HS-5 (cell line): ENCODE data around the gene CNIH1.
"Not testable (repeated sequence)": the region's sequence is repeated elsewhere in the genome, so short reads cannot be mapped to it uniquely, and the experiment has no call there.

Experiments used
- DNase-seq: peaks from one replicate; pipeline ENCODE4 v3.0.0-alpha.2; 2012; ENCODE audit warnings: low read depth

Gene CNIH1

DNA sequence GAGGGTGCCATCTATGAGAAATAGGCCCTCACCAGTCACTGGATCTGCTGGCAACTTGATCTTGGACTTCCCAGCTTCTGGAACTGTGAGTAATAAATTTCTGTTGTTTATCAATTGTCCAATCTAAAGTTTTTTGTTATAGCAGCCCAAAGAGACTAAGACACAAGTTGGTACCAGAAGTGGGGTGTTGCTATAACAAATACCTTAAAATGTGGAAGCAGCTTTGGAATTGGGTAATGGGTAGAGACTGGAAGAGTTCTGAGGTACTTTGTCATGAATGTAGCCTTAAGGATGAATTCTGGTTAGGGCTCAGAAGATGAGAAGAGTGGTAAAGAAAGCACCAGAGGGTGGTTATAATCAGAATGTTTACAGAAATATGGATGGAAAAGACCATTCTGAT is 26.1 kb upstream of the CNIH1 start:
- no peak for DNase-seq

DNA sequence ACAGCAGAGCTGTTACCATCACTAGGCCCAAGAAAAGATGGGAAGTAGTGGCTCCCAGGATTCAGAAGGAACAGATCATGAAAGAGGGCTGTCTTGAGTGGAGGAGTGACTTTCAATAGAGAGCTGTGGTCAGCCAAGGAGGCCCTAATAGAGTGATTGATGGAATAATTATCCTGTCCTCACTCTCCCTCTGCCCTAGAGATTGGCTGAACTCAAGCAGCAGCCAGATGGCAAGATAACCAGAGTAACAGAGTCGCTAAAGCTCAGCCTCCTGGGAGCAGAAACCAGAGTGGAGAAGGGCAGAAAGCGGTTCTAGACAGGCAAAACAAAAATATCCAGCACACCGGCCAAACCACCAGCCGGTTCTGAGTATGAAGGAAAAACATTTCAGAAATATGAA is 24.5 kb upstream of the CNIH1 start:
- no peak for DNase-seq

DNA sequence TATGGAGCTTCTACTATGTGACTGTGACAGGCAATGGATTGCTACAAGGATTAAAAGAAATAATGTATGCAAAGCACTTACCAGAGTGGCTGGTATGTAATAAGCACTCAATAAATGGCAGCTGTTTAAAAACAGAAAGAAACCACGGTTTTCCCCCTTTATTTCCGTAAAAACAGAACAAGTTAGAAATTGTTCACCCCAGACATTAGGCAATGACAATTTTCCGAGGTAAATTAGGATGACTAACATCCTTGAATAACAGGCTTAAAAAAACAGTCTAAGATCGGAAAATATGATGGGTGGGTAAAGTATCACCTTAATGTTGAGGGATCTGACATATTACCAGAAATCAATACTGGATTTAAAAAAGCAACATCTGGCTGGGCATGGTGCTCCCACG is 20.9 kb upstream of the CNIH1 start:
- DNase-seq, result no peak

DNA sequence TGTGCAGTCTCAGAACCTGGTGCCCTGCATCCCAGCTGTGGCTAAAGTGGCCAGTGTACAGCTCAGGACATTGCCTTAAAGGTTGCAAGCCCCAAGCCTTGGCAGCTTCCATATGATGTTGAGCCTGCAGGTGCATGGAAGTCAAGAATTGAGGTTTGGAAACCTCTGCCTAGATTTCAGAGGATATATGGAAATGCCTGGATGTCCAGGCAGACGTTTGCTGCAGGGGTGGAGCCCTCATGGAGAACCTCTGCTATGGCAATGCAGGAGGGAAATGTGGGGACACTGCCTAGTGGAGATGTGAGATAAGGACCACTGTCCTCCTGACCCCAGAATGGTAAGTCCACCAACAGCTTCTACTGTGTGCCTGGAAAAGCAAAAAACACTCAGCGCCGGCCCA is 17.9 kb upstream of the CNIH1 start:
- no peak for DNase-seq

DNA sequence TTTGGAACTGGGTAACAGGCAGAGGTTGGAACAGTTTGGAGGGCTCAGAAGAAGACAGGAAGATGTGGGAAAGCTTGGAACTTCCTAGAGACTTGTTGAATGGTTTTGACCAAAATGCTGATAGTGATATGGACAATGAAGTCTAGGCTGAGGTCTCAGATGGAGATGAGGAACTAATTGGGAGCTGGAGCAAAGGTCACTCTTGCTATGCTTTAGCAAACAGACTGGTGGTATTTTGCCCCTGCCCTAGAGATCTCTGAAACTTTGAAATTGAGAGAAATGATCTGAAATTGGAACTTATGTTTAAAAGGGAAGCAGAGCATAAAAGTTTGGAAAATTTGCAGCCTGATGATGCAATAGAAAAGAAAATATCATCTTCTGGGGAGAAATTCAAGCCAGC is 17.4 kb upstream of the CNIH1 start:
- DNase-seq, result not testable (repeated sequence)

DNA sequence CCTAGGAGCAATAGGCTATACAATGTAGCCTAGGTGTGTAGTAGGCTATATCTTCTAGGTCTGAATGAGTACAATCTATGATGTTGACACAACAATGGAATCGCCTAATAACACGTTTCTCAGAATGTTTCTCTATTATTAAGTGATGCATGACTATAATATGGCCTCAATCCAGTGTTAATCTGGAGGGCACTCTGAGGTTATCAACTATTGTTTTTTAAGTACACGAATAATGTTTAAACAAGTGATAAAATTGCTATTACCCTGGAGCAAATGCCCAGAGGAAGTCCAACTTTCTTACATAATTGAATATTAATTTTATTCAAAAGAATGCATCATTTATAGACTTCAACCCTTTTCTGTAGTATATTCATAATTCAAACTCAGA is 16.4 kb upstream of the CNIH1 start:
- no peak for DNase-seq

DNA sequence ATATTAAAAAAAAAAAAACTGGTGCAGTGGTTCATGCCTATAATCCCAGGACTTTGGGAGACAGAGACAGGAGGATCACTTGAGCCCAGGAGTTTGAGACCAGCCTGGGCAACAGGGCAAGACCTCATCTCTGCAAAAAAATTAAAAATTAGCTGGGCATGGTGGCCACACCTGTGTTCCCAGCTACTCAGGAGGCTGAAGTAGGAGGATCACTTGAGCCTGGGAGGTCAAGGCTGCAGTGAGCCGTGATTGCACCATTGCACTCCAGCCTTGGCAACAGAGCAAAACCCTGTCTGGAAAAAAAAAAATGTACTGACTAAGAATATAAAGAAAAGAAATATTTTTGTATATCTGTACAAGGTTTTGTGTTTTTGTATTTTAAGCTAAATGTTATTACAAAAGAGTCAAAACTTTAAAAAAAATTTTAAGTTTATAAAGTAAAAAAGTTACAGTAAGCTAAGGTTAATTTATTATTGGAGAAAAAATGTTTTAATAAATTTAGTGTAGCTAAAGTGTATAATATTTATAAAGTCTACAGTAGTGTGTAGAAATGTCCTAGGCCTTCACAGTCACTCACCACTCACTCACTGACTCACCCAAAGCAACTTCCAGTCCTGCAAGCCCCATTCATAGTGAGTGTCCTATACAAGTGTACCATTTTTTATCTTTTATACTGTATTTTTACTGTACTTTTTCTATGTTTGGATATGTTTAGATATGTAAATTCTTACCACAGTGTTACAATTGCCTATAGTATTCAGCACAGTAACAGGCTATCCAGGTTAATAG is 15.8 kb upstream of the CNIH1 start:
- DNase-seq, result not testable (repeated sequence)

DNA sequence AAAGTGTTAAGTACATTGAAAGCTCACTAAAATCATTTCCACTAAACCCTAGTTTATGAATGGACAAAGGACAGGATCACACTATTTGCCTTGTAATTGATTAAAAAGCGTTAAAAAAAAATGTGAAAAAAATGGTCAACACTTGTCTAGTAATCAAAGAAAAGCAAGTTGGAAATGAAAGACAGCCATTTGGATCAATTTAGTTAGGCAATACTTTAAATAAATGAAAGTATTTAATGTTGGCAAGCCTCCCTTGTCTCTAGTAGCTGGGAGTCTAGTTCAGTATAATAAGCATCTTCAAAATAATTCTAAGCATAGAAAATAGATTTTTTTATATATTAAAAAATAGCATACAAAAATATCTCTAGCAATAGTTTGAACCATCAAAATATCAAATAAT is 14.2 kb upstream of the CNIH1 start:
- DNase-seq, result no peak

DNA sequence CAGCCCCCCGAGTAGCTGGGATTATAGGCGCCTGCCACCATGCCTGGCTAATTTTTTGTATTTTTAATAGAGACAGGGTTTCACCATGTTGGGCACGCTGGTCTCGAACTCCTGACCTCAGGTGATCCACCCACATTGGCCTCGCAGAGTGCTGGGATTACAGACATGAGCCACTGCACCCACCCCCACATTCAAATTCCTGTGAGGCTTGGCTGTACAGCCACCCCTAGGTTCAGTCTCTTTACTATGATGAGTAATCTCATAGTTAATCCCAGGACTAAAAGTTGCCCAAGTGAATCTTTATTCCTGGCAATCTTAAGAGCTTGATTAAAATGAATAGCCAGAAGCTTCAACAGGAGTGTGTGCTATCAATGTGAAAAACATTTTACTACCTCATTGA is 12.8 kb upstream of the CNIH1 start:
- DNase-seq, result not testable (repeated sequence)

DNA sequence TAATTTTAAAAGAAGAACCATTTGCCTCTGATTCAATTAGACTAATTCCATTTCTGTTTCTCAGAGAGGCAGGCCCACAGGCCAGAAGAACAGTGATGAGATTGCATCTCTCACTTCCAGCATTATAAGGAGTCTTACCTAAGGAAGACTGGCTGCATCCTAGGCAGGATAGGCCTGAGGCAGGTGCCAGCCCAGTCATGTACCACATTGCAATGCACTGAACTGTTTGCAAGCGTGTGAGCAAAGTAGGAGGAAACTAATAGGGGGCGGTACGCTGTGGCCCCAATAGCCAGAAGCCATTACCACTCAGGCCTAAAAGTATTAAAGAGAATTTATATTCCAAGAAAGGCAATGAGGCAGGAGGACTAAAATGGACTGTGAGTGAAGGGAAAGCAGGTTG is 12.1 kb upstream of the CNIH1 start:
- DNase-seq, result no peak

DNA sequence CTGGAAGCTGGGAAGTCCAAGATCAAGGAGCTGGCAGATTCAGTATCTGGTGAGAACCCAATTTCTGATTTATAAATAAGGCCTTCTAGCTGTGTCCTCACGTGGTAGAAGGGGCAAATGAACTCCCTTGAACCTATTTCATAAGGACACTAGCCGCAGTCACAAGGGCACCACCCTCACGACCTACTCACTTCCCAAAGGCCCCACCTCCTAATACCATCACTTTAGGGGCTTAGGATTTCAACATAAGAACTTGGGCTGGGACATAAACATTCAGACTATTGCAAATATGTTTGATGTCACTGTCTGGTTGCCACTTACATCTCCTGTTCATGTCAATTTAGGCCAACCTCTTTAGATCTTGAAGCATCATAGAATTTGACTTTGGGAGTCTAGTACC is 10.8 kb upstream of the CNIH1 start:
- no peak for DNase-seq

DNA sequence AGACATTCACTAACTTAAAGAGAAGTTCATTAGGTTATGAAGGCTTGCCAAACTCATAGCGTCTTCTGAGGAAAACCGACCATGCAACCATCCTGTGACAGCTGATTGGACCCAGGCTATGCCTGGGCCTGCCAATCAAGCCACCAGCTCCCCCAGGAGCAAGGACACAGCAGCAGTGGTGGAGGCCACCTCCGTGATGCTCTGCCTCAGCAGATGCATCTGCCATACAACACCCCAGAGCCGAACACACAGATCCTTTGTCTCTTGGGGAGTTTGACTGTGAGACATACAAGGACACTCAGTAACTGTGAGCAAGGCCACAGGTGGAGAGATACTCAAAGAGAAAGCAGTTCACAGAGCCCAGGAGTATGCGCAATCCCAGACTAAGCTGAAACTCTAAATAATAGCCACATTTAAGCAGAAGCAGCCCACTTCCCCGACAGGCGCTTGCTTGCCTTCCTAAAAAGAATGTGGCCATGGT is 10.0 kb upstream of the CNIH1 start:
- DNase-seq, result no peak

DNA sequence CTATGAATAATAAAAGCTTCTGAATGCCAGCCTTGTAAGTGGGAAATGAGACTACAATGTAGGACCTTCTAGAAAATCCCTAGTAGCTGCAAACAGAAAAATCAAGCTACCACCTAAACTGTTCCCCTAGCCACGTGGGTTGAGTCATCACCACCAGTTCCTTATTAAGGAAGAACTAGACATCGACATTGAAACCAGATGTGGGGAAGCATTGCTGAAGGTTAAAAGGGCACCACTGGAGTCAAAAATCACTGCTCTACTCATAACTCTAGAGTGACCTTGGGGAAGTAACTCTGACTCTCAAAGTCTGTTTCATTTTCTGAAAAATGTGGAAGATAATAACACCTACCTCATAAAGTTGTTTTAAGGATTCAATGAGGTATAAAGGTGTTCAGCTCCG is 9.4 kb upstream of the CNIH1 start:
- peak; percentile 41 for DNase-seq

DNA sequence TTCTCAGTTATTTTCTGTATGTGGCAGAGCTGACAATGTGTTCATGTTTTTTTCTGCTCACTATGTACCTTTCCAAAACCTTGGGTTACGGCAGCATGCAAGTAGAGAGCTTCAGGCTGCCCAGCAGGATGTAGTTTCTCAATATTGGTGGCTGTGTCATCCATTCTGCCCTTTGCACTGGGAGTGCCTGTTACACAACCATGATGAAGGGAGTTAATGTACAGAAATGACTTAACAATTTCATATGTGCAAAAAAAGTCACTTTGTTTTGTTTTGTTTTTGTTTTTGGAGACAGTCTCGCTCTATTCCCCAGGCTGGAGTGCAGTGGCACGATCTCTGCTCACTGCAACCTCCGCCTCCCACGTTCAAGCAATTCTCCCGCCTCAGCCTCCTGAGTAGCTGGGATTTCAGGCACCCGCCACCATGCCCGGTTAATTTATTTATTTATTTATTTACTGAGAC is 6.1 kb upstream of the CNIH1 start:
- DNase-seq, result peak; percentile 56

DNA sequence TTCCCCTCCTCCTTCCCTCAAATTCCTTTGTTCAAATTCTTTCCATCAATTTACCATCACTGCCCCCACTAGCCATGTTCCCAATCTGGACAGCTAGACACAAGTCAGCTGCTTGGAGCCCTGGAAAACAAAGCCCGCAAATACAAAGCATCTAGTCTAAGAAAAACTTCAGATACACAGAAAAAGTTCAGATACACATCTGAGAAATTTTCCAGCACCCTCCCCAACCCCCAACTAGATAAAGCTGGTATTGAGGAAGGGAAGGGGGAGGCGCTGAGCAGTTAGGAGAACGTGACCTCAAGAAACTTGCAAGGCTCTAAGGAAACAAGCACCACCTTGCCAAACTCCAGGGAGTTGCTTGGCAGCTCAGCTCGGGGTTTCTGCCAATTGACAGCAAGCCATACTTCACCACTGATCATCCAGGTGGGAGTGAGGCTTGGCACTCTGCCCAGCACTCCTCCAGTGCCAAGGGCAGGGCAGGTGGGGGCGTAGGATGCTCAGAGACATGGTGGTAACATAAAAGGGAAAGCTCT is 5.1 kb upstream of the CNIH1 start:
- no peak for DNase-seq

DNA sequence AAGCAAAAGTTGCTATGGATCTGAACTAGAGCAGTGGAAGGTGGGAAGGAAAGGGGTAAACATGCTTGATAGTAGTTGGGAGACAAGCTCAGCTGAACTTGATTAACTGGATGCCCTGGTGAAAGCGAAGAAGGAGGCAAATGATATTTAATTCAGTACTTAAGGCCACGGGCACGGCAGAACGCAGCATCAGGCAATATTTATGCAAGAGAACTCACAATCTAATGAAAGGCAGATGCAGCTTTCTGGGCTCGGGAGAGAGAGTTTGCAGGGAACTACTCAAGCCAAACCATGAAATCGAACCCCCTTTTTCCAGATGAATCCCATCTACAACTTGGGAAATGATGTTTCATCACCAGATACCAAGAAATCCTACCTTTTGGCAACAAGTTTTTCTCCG is 3.5 kb upstream of the CNIH1 start:
- no peak for DNase-seq

DNA sequence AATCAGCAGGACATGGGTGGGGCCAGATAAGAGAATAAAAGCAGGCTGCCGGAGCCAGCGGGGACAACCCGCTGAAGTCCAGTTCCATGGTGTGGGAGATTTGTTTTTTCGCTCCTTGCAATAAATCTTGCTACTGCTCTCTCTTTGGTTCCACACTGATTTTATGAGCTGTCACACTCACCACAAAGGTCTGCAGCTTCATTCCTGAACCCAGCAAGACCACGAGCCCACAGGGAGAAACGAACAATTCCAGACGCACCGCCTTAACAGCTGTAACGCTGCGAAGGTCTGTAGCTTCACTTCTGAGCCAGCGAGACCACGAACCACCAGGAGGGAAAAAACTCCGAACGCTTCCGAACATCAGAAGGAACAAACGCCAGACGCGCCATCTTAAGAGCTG is 2.8 kb upstream of the CNIH1 start:
- no peak for DNase-seq

DNA sequence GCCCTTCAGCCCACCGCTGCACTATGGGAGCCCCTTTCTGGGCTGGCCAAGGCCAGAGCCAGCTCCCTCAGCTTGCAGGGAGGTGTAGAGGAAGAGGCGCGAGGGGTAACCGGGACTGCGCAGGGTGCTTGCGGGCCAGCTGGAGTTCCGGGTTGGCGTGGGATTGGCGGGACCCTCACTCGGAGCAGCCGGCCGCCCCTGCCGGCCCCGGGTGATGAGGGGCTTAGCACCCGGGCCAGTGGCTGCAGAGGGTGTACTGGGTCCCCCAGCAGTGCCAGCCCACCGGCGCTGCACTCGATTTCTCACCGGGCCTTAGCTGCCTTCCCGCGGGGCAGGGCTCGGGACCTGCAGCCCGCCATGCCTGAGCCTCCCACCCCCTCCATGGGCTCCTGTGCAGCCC is 1.8 kb upstream of the CNIH1 start:
- not testable (repeated sequence) for DNase-seq

DNA sequence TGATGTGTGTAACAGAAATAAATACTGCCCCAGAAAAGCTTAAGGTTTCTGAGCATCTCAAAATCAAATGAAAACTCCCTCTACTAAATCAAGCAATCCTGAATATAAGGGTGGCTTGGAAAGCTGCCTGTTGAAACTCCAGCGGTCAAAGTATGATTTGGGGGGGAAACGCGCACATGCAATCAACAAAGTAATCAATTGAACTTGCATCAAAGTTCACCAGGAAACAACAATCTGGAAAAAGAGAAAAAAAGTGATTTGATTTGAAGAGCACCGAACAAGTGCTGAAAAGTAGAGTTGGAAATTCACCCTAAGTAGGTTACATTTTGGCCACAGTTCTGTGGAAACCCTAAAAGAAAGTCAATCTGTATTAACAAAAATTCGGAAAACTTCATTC is 700 bp downstream of the CNIH1 start:
- no peak for DNase-seq

DNA sequence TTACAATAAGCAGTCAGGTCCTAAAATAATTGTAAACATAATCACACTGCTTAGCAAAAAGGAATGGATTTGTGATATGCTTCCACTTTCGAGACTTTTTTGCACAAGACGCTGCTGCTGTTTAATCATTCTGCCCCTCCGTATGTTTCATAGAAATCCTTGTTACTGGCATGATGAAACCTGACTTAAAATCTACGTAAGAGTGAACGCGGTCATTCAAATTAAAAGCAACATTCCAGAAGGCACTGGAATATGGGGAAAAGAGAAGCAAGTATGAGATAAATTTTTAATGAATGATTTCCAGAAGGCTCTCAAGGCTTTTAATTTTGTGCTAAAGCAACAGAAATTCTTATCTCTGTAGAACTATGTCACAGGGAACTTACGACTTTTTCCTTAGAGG is 1.1 kb downstream of the CNIH1 start:
- no peak for DNase-seq

DNA sequence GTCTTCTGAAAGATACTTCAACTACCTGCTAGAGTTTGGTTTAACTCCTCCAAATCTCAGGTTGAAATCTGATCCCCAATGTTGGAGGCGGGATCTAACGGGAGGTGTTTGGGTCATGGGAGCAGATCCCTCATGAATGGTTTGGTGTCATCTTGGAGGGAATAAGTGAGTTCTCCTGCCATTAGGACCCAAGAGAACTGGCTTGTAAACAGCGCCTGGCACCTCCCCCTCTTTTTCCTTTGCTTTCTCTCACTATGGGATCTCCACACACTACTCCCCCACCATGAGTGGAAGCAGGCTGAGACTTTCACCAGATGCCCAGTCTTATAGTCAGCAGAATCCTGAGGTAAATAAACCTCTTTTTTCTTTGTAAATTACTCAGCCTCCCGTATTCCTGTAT is 2.5 kb downstream of the CNIH1 start:
- DNase-seq, result no peak

DNA sequence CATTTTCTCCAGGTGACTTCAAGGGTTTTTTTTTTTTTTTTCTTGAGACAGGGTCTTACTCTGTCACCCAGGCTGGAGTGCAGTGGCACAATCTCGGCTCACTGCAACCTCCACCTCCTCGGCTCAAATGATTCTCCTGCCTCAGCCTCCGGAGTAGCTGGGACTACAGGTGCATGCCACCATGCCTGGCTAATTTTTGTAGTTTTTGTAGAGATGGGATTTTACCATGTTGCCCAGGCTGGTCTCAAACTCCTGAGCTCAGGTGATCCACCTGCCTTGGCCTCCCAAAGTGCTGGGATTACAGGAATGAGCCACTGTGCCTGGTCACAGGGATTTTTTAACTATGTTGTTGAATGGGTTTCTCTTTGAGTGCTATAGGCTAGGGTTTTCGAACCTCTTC is 3.2 kb downstream of the CNIH1 start:
- not testable (repeated sequence) for DNase-seq

DNA sequence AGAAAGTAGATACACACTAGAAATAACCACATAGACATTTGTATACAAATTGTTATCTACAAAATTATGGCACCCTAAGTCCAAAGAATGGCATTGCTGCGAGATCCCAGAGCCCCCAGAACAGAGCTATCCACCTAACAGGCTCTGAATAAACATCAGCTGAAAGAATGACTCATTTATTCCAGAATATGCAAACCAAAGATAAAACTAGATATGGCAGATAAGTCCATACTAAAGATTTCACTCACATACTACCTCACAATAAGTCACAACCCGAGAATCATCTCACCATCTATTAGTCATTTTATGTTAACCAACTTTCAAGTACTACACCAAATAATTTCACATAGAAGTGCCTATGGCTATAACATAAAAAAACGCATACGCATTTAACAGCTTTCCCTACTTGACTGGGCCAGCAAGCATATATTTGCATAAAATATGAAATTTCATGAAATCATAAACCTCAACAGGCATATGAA is 5.6 kb downstream of the CNIH1 start:
- peak; percentile 56 for DNase-seq

DNA sequence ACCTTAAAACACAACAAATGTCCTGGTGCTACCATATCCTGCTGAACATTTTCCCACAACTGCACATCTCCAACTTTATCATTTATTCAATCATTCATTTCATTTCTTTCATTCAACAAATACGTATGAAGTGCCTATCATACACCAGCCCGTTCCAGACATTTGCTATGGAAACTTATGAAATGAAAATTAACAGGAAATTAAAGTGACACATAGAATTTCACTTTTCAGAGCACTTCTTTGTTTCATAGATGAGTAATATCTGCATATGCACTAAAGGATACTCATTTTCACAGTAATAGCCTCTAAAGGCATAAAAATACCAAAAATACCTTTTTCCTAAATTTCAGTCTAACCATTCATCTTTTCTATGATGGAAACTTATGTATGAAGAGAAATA is 12.6 kb downstream of the CNIH1 start:
- DNase-seq, result no peak
